GM12878 (cell line): ENCODE results near the gene PRRC2B. TPM values are rescaled to one million over a fixed set of nuclear protein-coding genes. Genes with fewer than 3 reads are reported as not detected.

Experiments
- ATAC-seq: fragments of 200-7000 bp; cut with Tn5 transposase; 3 replicates; pipeline ENCODE4 v1.9.1; 2020; ENCODE audit warnings: mild to moderate bottlenecking, moderate library complexity
- BruUV-seq: library from RNA; stranded (reverse); fragments of 400-500 nt; replicated peaks from 2 replicates; lab custom pipeline; 2021; lab: Mats Ljungman, UMichigan
- CTCF ChIA-PET: fragments of 300-600 bp; sonication (Branson Sonifier 250); formaldehyde crosslinking; extraction: SDS; loops from one replicate; lab custom pipeline; 2021; ENCODE audit warnings: inconsistent platforms; lab: Yijun Ruan, JAX
- POLR2A ChIA-PET: fragments of 350-600 bp; formaldehyde crosslinking; extraction: SDS; loops from one replicate; lab custom pipeline; 2021; ENCODE audit warnings: inconsistent platforms; lab: Charles Lee
- RAD21 ChIA-PET: fragments of 300-600 bp; sonication (Branson Sonifier 250); formaldehyde crosslinking; loops from one replicate; lab custom pipeline; 2023; ENCODE audit warnings: antibody characterized with exemption; ENCODE audit not compliant: unreplicated experiment; lab: Charles Lee
- SMC1A ChIA-PET: fragments of 300-600 bp; sonication (Branson Sonifier 250); formaldehyde crosslinking; loops from one replicate; lab custom pipeline; 2023; ENCODE audit not compliant: unreplicated experiment, uncharacterized antibody; lab: Charles Lee
- DNase-seq: peaks from one replicate; pipeline ENCODE4 v3.0.0-alpha.2; 2011; ENCODE audit warnings: low read depth, low spot score
- FAIRE-seq: peaks from 3 replicates; lab custom pipeline; 2011; peaks lifted over from hg19 to GRCh38; lab: Jason Lieb, UNC
- H2AFZ ChIP-seq: 2 replicates; pipeline ENCODE4 v1.6.0; 2011; ENCODE audit warnings: low read depth, low read length, control low read depth; ENCODE audit not compliant: control insufficient read depth
- H3K27ac ChIP-seq: 2 replicates; pipeline ENCODE4 v1.5.1; 2011; ENCODE audit warnings: control low read depth; ENCODE audit not compliant: control insufficient read depth, insufficient read depth
- H3K27me3 ChIP-seq, 2 experiments: replicated peaks in 1 of 2; 2 replicates each; pipeline versions ENCODE4 v1.6.0 to v1.6.1; 2011; ENCODE audit warnings: low read length in 1 of 2; ENCODE audit not compliant: control insufficient read depth in 2 of 2, insufficient read depth in 2 of 2
- H3K36me3 ChIP-seq, 2 experiments: 2 replicates each; pipeline ENCODE4 v1.5.1; 2011; ENCODE audit warnings: low read length in 1 of 2; ENCODE audit not compliant: control insufficient read depth in 2 of 2, insufficient read depth in 2 of 2
- H3K4me1 ChIP-seq: 2 replicates; pipeline ENCODE4 v1.6.1; 2011; ENCODE audit warnings: mild to moderate bottlenecking, low read length, moderate library complexity, mixed read lengths; ENCODE audit not compliant: control insufficient read depth, insufficient read depth
- H3K4me2 ChIP-seq: 2 replicates; pipeline ENCODE4 v1.6.0; 2011; ENCODE audit warnings: control low read depth; ENCODE audit not compliant: control insufficient read depth, insufficient read depth
- H3K4me3 ChIP-seq: fragments of 200-600 bp; sonication (generic); 2 replicates; pipeline ENCODE4 v1.5.1; 2016
- H3K79me2 ChIP-seq: 2 replicates; pipeline ENCODE4 v1.6.0; 2011; ENCODE audit warnings: low read length; ENCODE audit not compliant: control insufficient read depth, insufficient read depth
- H3K9ac ChIP-seq: 2 replicates; pipeline ENCODE4 v1.8.0; 2011; ENCODE audit warnings: low read length, control low read depth, mixed read lengths; ENCODE audit not compliant: control insufficient read depth, insufficient read depth
- H3K9me3 ChIP-seq: replicated peaks from 3 replicates; pipeline ENCODE4 v1.5.1; 2011; ENCODE audit warnings: mild to moderate bottlenecking, low read length; ENCODE audit not compliant: control insufficient read depth, insufficient read depth
- H4K20me1 ChIP-seq: 2 replicates; pipeline ENCODE4 v1.6.0; 2011; ENCODE audit not compliant: control insufficient read depth, insufficient read depth
- BCL11A ChIP-seq: IDR thresholded peaks from 2 replicates; pipeline ENCODE4 v1.6.1; 2011; ENCODE audit warnings: low read depth, low read length
- EZH2 ChIP-seq: IDR thresholded peaks from 2 replicates; pipeline ENCODE4 v1.6.1; 2012; ENCODE audit warnings: low read depth, mild to moderate bottlenecking, control low read depth, inconsistent platforms, low read length, borderline replicate concordance; ENCODE audit not compliant: control insufficient read depth
- FOXM1 ChIP-seq: IDR thresholded peaks from 2 replicates; pipeline ENCODE4 v1.6.1; 2012; ENCODE audit warnings: low read depth, mild to moderate bottlenecking, inconsistent platforms, low read length, moderate library complexity
- GATAD2B ChIP-seq: fragments of 450-650 bp; conservative IDR thresholded peaks from 2 replicates; pipeline ENCODE4 v1.6.1; 2017; ENCODE audit warnings: low read depth, mild to moderate bottlenecking, moderate library complexity
- HDGF ChIP-seq: fragments of 450-650 bp; IDR thresholded peaks from 2 replicates; pipeline ENCODE4 v1.6.1; 2016; ENCODE audit warnings: antibody characterized with exemption
- JUND ChIP-seq: IDR thresholded peaks from 2 replicates; pipeline ENCODE4 v1.6.1; 2012; ENCODE audit warnings: low read depth, mild to moderate bottlenecking, low read length, improper control_type of control experiment, moderate library complexity
- MTA2 ChIP-seq: fragments of 450-650 bp; IDR thresholded peaks from 2 replicates; pipeline ENCODE4 v1.6.1; 2016; ENCODE audit warnings: low read depth, mild to moderate bottlenecking, moderate library complexity
- MTA3 ChIP-seq: IDR thresholded peaks from 2 replicates; pipeline ENCODE4 v1.6.1; 2012; ENCODE audit warnings: low read length, inconsistent platforms, borderline replicate concordance
- PAX8 ChIP-seq: fragments of 450-650 bp; IDR thresholded peaks from 2 replicates; pipeline ENCODE4 v1.6.1; 2017; ENCODE audit warnings: mild to moderate bottlenecking, moderate library complexity
- SP1 ChIP-seq: IDR thresholded peaks from one replicate; pipeline ENCODE4 v1.6.1; 2011; ENCODE audit warnings: low read depth, low read length
- WRNIP1 ChIP-seq: IDR thresholded peaks from 2 replicates; pipeline ENCODE4 v1.6.1; 2011; ENCODE audit warnings: low read depth, low read length, improper control_type of control experiment, borderline replicate concordance
- WGBS: methylation state at CpG from one replicate; pipeline ENCODE4 v1.1.6; 2016; ENCODE audit warnings: low lambda C conversion rate; ENCODE audit not compliant: insufficient replicate concordance, insufficient coverage; ENCODE audit errors: missing lambda C conversion rate; 5-methylcytosine and 5-hydroxymethylcytosine counted together
- in situ Hi-C: fragments of 300-500 bp; cut with MboI; formaldehyde crosslinking; loops from 9 replicates; pipeline ENCODE4 v1.14.3; 2018; ENCODE audit warnings: mixed read lengths
- intact Hi-C: fragments of 100-400 bp; cut with micrococcal nuclease; formaldehyde crosslinking; loops from one replicate; pipeline ENCODE4 v1.14.2; 2022; ENCODE audit not compliant: unreplicated experiment
- polyA plus RNA-seq, 11 experiments: library from polyadenylated mRNA; depleted of rRNA in 4 of 11; unstranded in 6 of 11; stranded (reverse) in 5 of 11; fragments of >200 nt; fragmentation: Nextera tagmentation in 4 of 11; fragmentation: Illumina TruSeq in 1 of 11; extraction: Ambion mirVana in 4 of 11; extraction: Trizol in 1 of 11; gene quantifications; 1 replicate in 1 of 11; 2 replicates in 10 of 11; pipeline versions ENCODE4 v1.2.1 to v1.2.3, GENCODE V29; 2011 to 2016; ENCODE audit warnings: inconsistent platforms in 2 of 11, missing spikeins in 2 of 11, low read depth in 1 of 11
- total RNA-seq, 4 experiments: library from RNA; depleted of rRNA in 3 of 4; stranded (reverse); fragments of >200 nt in 3 of 4; fragmentation: Illumina TruSeq in 1 of 4; extraction: Trizol in 1 of 4; gene quantifications; 2 replicates each; pipeline versions ENCODE4 v1.2.1 to v1.2.3, GENCODE V29; 2013 to 2021
- TF ChIP-seq, protein P1 (sequence below): IDR thresholded peaks from 2 replicates; pipeline ENCODE4 v1.6.1; 2011; ENCODE audit warnings: low read depth, low read length, improper control_type of control experiment, borderline replicate concordance
- TF ChIP-seq, protein P2 (sequence below): IDR thresholded peaks from 2 replicates; pipeline ENCODE4 v1.6.1; 2012; ENCODE audit warnings: mild to moderate bottlenecking, low read depth, low read length
- TF ChIP-seq, protein P3 (sequence below): fragments of 450-650 bp; IDR thresholded peaks from 2 replicates; pipeline ENCODE4 v1.6.1; 2017; ENCODE audit warnings: mild to moderate bottlenecking, moderate library complexity

Gene PRRC2B
- total and polyA plus RNA-seq, 10 of the 15 experiments (the other 5 are each of a cell fraction or from before 2014, with no cell fraction given) = 0.84 to 155 (median 28.7) TPM

GRCh38 chr9:131469356-131469755 is 75.5 kb downstream of the PRRC2B start:
- no TSS peak for BruUV-seq
- Histone ChIP-seq H2AFZ (no peak overlapping the region), H3K36me3 (peaks cover 40 to 47% of the 10 kb centered on the region in 2 experiments), H3K79me2 (no peaks in the 10 kb centered on the region; the same call in none of the 2 replicates), H3K4me1 (no peaks in the 10 kb centered on the region), H3K9me3 (no peaks in the 10 kb centered on the region), H3K4me3 (no peak overlapping the region), H3K9ac (no peak overlapping the region), H4K20me1 (no peaks in the 10 kb centered on the region), H3K4me2 (no peak overlapping the region), H3K27me3 (no peaks in the 10 kb centered on the region), H3K27ac (no peak overlapping the region)
- in situ Hi-C loops (no loop called here), intact Hi-C loops (no loop called here)
- DNase-seq (no peak), ATAC-seq (no peak), FAIRE-seq (no peak)
- TF ChIP-seq PAX8 (no peak), WRNIP1 (no peak), FOXM1 (no peak), HDGF (no peak), MTA2 (no peak), JUND (no peak), MTA3 (no peak), SP1 (no peak), BCL11A (no peak), EZH2 (no peak), GATAD2B (no peak)
- TF ChIP-seq, protein P1, sequence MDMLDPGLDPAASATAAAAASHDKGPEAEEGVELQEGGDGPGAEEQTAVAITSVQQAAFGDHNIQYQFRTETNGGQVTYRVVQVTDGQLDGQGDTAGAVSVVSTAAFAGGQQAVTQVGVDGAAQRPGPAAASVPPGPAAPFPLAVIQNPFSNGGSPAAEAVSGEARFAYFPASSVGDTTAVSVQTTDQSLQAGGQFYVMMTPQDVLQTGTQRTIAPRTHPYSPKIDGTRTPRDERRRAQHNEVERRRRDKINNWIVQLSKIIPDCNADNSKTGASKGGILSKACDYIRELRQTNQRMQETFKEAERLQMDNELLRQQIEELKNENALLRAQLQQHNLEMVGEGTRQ = no peak
- TF ChIP-seq, protein P2, sequence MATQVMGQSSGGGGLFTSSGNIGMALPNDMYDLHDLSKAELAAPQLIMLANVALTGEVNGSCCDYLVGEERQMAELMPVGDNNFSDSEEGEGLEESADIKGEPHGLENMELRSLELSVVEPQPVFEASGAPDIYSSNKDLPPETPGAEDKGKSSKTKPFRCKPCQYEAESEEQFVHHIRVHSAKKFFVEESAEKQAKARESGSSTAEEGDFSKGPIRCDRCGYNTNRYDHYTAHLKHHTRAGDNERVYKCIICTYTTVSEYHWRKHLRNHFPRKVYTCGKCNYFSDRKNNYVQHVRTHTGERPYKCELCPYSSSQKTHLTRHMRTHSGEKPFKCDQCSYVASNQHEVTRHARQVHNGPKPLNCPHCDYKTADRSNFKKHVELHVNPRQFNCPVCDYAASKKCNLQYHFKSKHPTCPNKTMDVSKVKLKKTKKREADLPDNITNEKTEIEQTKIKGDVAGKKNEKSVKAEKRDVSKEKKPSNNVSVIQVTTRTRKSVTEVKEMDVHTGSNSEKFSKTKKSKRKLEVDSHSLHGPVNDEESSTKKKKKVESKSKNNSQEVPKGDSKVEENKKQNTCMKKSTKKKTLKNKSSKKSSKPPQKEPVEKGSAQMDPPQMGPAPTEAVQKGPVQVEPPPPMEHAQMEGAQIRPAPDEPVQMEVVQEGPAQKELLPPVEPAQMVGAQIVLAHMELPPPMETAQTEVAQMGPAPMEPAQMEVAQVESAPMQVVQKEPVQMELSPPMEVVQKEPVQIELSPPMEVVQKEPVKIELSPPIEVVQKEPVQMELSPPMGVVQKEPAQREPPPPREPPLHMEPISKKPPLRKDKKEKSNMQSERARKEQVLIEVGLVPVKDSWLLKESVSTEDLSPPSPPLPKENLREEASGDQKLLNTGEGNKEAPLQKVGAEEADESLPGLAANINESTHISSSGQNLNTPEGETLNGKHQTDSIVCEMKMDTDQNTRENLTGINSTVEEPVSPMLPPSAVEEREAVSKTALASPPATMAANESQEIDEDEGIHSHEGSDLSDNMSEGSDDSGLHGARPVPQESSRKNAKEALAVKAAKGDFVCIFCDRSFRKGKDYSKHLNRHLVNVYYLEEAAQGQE = no peak
- TF ChIP-seq, protein P3, sequence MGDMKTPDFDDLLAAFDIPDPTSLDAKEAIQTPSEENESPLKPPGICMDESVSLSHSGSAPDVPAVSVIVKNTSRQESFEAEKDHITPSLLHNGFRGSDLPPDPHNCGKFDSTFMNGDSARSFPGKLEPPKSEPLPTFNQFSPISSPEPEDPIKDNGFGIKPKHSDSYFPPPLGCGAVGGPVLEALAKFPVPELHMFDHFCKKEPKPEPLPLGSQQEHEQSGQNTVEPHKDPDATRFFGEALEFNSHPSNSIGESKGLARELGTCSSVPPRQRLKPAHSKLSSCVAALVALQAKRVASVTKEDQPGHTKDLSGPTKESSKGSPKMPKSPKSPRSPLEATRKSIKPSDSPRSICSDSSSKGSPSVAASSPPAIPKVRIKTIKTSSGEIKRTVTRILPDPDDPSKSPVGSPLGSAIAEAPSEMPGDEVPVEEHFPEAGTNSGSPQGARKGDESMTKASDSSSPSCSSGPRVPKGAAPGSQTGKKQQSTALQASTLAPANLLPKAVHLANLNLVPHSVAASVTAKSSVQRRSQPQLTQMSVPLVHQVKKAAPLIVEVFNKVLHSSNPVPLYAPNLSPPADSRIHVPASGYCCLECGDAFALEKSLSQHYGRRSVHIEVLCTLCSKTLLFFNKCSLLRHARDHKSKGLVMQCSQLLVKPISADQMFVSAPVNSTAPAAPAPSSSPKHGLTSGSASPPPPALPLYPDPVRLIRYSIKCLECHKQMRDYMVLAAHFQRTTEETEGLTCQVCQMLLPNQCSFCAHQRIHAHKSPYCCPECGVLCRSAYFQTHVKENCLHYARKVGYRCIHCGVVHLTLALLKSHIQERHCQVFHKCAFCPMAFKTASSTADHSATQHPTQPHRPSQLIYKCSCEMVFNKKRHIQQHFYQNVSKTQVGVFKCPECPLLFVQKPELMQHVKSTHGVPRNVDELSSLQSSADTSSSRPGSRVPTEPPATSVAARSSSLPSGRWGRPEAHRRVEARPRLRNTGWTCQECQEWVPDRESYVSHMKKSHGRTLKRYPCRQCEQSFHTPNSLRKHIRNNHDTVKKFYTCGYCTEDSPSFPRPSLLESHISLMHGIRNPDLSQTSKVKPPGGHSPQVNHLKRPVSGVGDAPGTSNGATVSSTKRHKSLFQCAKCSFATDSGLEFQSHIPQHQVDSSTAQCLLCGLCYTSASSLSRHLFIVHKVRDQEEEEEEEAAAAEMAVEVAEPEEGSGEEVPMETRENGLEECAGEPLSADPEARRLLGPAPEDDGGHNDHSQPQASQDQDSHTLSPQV = no peak
- ChIA-PET RAD21 (no interaction called here), SMC1A (no interaction called here), CTCF (no interaction called here), POLR2A (interaction anchor here (0.6 kb wide), 1 partner anchor 21 kb away, joined by 3 read pairs; no protein-coding TSS in a partner anchor)
- over 99% methylated on average over 6 of the region's 6 CpGs for WGBS
